Brain microvascular endothelial cell (primary cell): Measurements from ENCODE around the gene USP32.

Experiments
- DNase-seq: peaks from one replicate; pipeline ENCODE4 v3.0.0-alpha.2; 2020
- H3K27ac ChIP-seq: fragments of 250-450 bp; sonication (Bioruptor Pico); 2 replicates; pipeline ENCODE4 v1.5.1; 2020; ENCODE audit warnings: mild to moderate bottlenecking, moderate library complexity
- H3K27me3 ChIP-seq: fragments of 250-450 bp; sonication (Bioruptor Pico); replicated peaks from 2 replicates; pipeline ENCODE4 v1.5.1; 2020; ENCODE audit warnings: mild to moderate bottlenecking
- H3K36me3 ChIP-seq: fragments of 250-450 bp; sonication (Bioruptor Pico); replicated peaks from 2 replicates; pipeline ENCODE4 v1.5.1; 2020; ENCODE audit warnings: mild to moderate bottlenecking
- H3K4me3 ChIP-seq: 2 replicates; pipeline ENCODE4 v1.5.1; 2011; ENCODE audit warnings: low read depth, mild to moderate bottlenecking, control low read depth, low read length, moderate library complexity
- CTCF ChIP-seq: IDR thresholded peaks from 2 replicates; pipeline ENCODE4 v1.5.1; 2011; ENCODE audit warnings: low read depth, mild to moderate bottlenecking, moderate library complexity, low read length, control low read depth, inconsistent platforms; ENCODE audit errors: missing control alignments
- in situ Hi-C: cut with HindIII; loops from 2 replicates; pipeline ENCODE4 v1.10.0; 2017; ENCODE audit warnings: low sequenced_read_pairs, low pct_ligation_motif_present

Gene USP32

GRCh38 chr17:60159479-60159866, 232.5 kb downstream of the USP32 start:
- Histone ChIP-seq H3K4me3 (no peak overlapping the region), H3K27me3 (no peaks in the 10 kb centered on the region), H3K27ac (no peak overlapping the region), H3K36me3 (no peaks in the 10 kb centered on the region)
- TF ChIP-seq CTCF: no peak
- in situ Hi-C loops: no loop called here
- DNase-seq: no peak

GRCh38 chr17:60158751-60159478, 233.0 kb downstream of the USP32 start:
- H3K27me3 ChIP-seq: no peaks in the 10 kb centered on the region
- no peak overlapping the region for H3K4me3 ChIP-seq
- in situ Hi-C loops: no loop called here
- no peak for DNase-seq
- H3K36me3 ChIP-seq: no peaks in the 10 kb centered on the region
- no peak overlapping the region for H3K27ac ChIP-seq
- no peak for TF ChIP-seq CTCF

- Histone ChIP-seq H3K27me3 (peaks cover 4% of the 10 kb centered on the region), H3K36me3 (no peaks in the 10 kb centered on the region), H3K27ac (no peak overlapping the region), H3K4me3 (no peak overlapping the region)
- DNase-seq: no peak
- in situ Hi-C loops: no loop called here
- no peak for TF ChIP-seq CTCF
These were observed 234.4 kb downstream of the USP32 start for GRCh38 chr17:60157487-60158040.

GRCh38 chr17:60156746-60157145, 235.2 kb downstream of the USP32 start:
- Histone ChIP-seq H3K27me3 (peaks cover 7% of the 10 kb centered on the region), H3K36me3 (no peaks in the 10 kb centered on the region), H3K4me3 (no peak overlapping the region), H3K27ac (no peak overlapping the region)
- DNase-seq: no peak
- no peak for TF ChIP-seq CTCF
- in situ Hi-C loops: no loop called here

GRCh38 chr17:60155815-60156214, 236.1 kb downstream of the USP32 start:
- Histone ChIP-seq H3K27me3 (peaks cover 15% of the 10 kb centered on the region), H3K27ac (no peak overlapping the region), H3K36me3 (no peaks in the 10 kb centered on the region), H3K4me3 (no peak overlapping the region)
- in situ Hi-C loops: no loop called here
- DNase-seq: no peak
- no peak for TF ChIP-seq CTCF

- in situ Hi-C loops: no loop called here
- TF ChIP-seq CTCF: no peak
- Histone ChIP-seq H3K27me3 (peaks cover 18% of the 10 kb centered on the region), H3K4me3 (no peak overlapping the region), H3K27ac (no peak overlapping the region), H3K36me3 (no peaks in the 10 kb centered on the region)
- DNase-seq: no peak
These were observed 236.5 kb downstream of the USP32 start for GRCh38 chr17:60155427-60155814.
